GM18520 (cell line): Measurements from ENCODE around the gene KLF11.
"Not testable (repeated sequence)": the region's sequence is repeated elsewhere in the genome, so short reads cannot be mapped to it uniquely, and the experiment has no call there.

Experiments used
- ATAC-seq: cut with Tn5 transposase; IDR thresholded peaks from one replicate; pipeline ENCODE4 v1.9.1; 2021; ENCODE audit not compliant: unreplicated experiment

Gene KLF11

GRCh38 chr2:10009271-10009810, 34.0 kb upstream of the KLF11 start:
- no peak for ATAC-seq

DNA sequence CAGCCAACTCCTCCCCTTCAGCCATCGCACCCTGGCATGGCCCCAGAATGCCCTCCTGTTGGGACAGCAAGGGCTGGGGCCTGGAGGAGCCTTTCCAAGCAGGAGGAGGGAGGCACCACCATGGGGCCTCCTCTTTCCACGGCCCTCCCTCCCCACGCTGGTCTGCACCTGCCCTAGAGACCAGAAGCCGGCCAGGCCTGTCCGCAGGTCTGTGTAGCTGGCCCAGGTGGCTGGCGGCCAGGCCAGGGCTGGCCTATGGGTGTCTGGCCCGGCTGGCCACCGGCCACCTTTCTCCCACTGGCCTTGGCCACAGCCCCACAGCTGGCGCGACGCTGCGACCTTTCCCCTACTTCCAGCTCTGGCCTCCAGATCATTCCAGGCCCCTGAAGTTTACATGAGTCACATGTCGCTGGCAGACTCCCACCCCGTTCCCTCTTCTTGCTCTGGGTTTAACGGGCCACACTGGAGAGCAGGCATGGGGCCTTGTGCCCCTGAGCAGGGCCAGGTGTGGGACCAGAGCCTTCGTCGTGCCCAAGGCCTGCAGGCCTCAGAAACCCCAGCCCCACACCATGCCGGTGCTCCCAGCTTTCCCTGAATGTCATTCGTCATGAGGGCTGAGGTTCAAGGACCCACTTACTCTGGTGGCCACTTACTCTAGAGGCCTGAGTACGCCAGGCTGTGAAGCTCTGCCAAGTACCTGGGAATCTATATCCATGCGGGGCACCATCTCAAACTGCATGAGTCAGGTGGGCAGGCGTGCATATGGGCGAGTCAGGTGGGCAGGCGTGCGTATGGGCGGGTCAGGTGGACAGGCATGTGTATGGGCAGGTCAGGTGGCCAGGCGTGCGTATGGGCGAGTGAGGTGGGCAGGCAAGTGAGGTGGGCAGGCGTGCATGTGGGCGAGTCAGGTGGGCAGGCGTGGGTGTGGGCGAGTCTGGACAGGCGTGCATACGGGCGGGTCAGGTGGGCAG, 33.3 kb upstream of the KLF11 start:
- ATAC-seq: no peak

DNA sequence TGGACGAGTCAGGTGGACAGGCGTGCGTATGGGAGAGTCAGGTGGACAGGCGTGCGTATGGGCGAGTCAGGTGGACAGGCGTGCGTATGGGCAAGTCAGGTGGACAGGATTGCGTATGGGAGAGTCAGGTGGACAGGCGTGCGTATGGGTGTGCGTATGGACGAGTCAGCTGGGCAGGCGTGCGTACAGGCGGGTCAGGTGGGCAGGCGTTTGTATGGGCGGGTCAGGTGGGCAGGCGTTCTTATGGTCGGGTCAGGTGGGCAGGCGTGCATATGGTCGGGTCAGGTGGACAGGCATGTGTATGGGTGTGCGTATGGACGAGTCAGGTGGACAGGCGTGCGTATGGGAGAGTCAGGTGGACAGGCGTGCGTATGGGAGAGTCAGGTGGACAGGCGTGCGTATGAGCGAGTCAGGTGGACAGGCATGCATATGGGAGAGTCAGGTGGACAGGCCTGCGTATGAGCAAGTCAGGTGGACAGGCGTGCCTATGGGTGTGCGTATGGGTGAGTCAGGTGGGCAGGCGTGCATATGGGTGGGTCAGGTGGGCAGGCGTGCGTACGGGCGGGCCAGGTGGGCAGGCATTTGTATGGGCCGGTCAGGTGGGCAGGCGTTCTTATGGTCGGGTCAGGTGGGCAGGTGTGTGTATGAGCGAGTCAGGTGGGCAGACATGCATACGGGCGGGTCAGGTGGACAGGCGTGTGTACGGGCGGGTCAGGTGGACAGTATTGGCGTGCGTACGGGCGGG, 32.3 kb upstream of the KLF11 start:
- ATAC-seq: not testable (repeated sequence)

DNA sequence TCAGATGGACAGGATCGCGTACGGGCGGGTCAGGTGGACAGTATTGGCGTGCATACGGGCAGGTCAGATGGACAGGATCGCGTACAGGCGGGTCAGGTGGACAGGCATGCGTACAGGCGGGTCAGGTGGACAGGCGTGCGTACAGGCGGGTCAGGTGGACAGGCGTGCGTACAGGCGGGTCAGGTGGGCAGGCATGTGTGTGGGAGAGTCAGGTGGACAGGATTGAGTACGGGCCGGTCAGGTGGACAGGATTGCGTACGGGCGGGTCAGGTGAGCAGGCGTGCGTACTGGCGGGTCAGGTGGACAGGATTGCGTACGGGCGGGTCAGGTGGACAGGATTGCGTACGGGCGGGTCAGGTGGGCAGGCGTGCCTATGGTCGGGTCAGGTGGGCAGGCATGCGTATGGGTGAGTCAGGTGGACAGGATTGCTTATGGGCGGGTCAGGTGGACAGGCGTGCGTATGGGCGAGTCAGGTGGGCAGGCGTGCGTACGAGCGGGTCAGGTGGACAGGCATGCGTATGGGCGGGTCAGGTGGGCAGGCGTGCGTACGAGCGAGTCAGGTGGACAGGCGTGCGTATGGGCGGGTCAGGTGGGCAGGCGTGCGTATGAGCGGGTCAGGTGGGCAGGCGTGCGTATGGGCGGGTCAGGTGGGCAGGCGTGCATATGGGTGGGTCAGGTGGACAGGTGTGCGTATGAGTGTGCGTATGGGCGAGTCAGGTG, 31.6 kb upstream of the KLF11 start:
- not testable (repeated sequence) for ATAC-seq

- ATAC-seq: not testable (repeated sequence)
Measured at GRCh38 chr2:10012366-10012962, 30.9 kb upstream of the KLF11 start.

DNA sequence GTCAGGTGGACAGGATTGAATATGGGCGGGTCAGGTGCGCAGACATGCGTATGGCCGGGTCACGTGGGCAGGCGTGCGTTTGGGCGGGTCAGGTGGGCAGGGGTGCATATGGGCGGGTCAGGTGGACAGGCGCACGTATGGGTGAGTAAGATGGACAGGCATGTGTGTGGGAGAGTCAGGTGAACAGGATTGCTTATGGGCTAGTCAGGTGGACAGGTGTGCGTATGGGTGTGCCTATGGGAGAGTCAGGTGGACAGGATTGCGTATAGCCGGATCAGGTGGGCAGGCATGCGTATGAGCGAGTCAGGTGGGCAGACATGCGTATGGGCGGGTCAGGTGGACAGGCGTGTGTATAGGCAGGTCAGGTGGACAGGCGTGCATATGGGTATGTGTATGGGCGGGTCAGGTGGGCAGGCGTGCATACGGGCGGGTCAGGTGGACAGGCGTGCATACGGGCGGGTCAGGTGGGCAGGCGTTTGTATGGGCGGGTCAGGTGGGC, 30.3 kb upstream of the KLF11 start:
- no peak for ATAC-seq

- ATAC-seq: not testable (repeated sequence)
Measured at GRCh38 chr2:10013651-10014417, 29.5 kb upstream of the KLF11 start.

- ATAC-seq: no peak
Measured at GRCh38 chr2:10014418-10015190, 28.7 kb upstream of the KLF11 start.

GRCh38 chr2:10015376-10015989, 27.9 kb upstream of the KLF11 start:
- not testable (repeated sequence) for ATAC-seq

DNA sequence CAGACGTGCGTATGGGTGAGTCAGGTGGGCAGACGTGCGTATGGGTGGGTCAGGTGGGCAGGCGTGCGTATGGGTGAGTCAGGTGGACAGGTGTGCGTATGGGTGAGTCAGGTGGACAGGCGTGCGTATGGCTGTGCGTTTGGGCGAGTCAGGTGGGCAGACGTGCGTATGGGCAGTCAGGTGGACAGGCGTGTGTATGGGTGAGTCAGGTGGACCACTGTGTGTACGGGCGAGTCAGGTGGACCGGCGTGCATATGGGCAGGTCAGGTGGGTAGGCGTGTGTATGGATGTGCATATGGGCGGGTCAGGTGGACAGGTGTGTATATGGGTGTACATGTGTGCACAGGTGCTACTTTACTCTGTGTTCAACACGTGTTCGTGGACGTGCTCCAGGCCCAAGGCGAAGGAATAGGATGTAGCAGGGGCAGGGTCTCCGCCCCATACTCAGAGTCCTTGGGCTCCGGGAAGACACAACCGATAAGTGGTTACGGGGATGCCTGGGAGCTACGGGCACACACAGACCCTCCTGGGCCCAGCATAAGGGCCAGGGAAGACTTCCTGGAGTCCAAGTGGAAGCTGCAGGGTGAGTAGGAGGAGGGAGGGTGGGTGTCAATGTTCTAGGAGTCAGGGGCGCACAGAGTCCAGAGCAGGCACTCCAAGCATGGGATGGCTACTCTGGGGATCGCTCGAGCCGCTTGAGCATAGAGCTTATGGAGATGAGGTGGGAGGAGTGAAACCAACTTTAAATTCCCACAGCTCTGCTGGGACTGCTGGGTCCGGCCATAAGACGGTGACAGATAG, 27.1 kb upstream of the KLF11 start:
- ATAC-seq: no peak

- ATAC-seq: no peak
Measured at GRCh38 chr2:10016802-10017258, 26.5 kb upstream of the KLF11 start.

DNA sequence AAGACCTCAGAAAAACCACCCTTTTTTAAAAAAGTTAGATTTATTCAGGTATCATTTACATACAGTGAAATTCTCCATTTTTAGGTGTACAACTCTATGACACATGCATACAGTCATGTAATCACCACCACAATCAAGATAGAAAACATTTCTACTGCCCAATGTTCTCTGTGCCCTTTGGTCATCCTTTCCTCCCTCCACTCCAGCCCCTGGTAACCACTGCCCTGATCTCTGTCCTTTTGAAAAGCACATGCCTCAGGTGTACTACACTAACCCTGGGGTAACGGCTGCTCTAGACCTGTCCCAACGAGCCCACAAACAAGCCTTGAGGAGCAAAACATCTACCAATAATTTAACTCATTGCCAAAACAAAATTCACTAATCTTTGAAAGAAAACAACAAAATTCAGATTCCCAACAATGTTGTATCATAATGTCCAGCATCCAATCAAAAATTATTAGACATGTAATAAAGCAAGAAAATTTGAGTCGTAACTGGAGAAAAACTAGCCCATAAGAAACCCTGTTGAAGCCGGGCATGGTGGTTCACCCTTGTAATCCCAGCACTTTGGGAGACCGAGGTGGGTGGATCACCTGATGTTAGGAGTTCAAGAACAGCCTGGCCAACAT, 25.9 kb upstream of the KLF11 start:
- no peak for ATAC-seq

DNA sequence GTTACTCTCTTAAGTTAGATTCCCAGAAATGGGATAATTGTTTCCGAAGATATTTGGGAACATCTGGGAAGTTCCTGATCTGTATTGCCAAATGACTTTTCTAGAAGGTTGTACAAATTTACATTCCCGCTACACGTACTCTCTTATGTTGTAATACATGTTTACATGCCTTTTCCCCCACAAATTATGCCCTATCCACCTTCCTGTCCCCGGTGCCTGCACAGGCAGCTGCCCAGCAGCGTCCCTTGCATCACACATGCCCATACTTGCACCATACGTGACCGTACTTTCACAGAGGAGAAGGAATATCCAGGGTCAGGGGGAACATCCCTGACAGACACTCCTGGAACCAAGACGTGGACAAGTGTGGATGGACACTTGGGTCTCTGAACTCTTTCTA, 24.2 kb upstream of the KLF11 start:
- no peak for ATAC-seq

DNA sequence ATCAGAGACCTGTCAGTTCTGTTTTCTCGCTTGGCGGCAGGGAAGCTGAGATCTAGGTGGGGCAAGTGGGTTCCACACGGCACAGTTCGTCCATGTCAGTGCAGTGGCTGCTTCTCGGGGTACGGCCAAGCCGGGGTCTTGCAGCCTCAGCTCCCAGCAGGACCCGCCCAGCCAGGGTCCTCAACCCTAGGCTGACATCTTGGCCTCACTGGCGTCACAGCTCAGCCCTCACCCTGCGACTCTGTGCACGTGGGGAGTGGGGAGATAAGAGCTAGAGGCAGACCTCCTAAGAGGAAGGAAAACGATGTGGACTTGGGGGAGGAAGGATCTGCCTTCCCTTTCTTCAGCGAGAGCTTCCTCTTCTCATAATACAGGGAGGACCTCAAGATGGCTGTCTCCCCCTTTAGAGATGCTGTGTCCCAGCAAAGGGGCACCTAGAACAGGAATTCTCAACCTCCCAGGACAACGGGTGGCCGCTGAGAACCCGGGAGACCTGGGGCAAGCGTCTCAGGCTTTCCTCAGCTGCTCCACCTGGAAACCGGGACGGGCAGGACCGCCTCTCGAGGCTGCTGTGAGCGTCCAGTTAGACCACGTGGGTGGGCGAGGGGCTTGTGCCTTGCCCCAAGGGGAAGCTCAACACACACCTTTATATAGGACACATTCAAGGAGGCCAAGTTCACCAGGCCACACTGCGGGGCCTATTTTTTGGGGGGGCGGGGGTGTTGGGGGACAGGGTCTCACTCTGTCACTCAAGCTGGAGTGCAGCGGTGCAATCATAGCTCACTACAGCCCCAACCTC, 23.5 kb upstream of the KLF11 start:
- ATAC-seq: no peak

DNA sequence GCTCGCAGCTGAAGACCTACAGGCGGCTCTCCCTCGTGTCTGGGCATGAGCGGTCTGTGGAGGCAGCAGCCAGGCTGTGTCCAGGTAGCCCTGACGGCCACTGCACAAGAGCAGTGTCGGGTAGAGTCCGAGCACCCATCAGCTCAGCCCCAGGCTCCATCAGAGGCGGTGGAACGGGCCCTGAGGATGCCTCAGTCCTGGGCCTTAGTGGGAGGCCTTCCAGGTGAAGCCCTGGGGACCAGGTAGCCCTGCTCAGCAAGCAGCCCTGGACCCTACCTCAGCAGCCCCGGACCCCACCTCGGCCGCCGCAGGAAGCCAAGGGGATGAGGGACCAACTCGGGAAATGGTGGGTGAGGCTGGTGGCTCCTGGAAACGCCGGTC, 21.3 kb upstream of the KLF11 start:
- ATAC-seq: no peak

- no peak for ATAC-seq
Measured at GRCh38 chr2:10022445-10022844, 20.9 kb upstream of the KLF11 start.
